ENCODE measurements around the gene OR4M2. TPM values are rescaled to one million over a fixed set of nuclear protein-coding genes. Genes with fewer than 3 reads are reported as not detected.

OR4M2 gene, protein sequence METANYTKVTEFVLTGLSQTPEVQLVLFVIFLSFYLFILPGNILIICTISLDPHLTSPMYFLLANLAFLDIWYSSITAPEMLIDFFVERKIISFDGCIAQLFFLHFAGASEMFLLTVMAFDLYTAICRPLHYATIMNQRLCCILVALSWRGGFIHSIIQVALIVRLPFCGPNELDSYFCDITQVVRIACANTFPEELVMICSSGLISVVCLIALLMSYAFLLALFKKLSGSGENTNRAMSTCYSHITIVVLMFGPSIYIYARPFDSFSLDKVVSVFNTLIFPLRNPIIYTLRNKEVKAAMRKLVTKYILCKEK
- total RNA-seq (2022; extraction: Qiagen RNA extraction) = not detected in 5 replicates

DNA sequence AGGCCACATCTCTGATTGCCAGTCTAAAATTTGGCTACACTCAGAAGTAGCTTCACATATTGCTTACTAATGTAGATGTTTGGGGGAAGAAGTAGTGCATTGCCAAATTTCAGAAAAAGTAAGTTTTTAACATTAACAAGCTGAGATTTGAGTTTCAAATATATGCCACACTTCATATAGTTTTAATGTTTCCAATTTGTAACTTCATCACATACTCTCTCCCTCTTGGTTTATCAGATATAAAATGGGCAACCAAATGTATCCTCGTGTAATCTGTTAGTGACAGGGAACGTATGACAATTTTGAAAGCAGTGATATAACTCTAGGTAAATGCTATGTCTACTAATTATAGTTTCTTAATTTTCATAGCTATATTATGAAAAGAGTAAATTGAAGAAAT is at the start of gene OR4M2:
TSS of gene OR4M2 (plus strand) at position 301 of the 400 bp plus-strand sequence. CDS start at position 399, 98 bp downstream.

Other genes starting within 250 kb of the OR4M2 start
- not detected in 5 replicates for gene POTEB, start 202.8 kb upstream of the OR4M2 start, total RNA-seq (2022; extraction: Qiagen RNA extraction)

All from A549 treated with dexamethasone at 1 μM for 4 hours (cell line).